NCI-H1417 treated with DMSO at 0.1 percent for 48 hours (cell line): ENCODE results near the gene ZNF549.
"Not testable (repeated sequence)": the region's sequence is repeated elsewhere in the genome, so short reads cannot be mapped to it uniquely, and the experiment has no call there.

ENCODE experiments used
- DNase-seq: peaks from one replicate; lab custom pipeline; 2025; lab: John Stamatoyannopoulos, UW

The ZNF549 gene

DNA sequence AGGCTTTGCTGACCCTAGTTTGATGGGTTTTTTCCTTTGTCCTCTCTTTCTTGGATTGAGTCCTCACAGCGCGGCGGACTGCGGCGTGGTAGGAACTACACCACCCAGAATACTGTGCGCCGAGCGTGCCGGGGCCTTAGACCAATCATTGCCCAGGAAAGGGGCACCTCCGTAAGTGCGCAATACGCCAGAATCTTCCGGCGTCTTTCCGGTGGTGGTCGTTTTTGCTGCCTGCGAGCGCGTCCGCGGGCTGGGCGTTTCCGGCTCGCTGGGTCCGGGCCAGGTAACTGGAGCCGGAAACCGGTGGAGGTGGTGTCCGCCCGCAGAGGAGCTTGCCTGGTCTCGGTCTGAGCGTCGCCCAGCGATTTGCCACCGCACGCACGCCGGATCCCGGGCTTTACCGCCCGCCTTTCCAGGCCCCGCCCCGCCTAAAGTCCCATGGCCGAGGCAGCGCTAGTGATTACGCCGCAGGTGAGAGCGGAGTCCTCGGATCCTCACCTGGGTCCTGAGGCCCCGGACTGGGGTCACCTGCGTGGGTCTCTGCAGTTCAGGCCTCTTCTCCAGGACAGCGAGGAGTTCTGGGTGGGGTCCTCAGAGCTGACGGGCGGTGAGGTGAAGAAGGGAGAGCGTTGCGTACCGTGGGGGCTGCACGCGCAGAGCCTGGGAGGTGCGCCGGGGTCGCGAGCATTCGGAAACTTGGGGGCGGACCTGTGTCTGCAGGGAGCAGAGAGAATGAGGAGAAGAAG, at the start of gene ZNF549:
Gene ZNF549, plus strand, starts transcription at position 221 of the 746 bp plus-strand sequence. Its CDS starts 218 bp downstream, at position 439.
- peak; percentile 49 for DNase-seq

DNA sequence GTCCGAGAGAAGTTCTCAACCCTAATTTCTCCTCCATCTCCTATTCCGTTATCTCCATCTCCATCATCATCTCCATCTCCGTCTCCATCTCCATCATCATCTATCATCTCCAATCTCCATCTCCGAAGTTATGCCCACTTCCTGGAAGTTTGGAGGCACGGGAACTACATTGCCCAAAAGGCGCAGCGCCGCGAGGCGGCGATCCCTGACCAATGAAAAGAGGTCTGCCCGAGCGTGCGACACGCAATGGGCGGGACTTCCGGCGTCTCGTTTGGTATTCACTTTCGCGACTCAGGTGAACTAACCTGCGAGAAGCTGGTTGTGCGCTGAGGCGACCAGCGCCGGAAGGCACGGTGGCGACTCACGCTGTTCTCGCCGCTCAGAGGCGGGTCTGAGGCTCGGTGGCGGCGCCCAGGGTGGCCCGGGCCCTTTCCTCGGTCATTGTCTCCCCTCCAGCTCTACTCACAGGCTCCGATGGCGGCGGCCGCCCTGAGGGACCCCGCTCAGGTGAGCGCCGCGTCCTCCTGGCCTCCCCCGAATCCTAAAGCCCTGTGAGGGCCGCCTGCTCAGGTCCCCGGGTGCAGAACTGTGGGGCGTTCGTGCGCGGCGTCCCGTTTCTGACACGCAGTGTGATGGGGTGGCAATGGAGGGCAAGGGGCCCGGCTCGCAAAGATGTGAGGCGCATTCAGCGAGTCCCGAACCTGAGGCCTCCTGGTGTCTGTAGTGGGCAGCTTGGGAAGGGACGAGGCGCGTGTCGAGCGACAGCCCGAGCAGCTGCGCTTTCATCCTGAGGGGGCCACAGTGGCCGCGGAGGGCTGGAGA, 39.5 kb upstream of the ZNF549 start, which contains the start of gene ZNF419:
Gene ZNF419, plus strand, starts transcription at position 274 of the 822 bp plus-strand sequence. Its CDS starts 201 bp downstream, at position 475.
- peak; percentile 32 for DNase-seq

DNA sequence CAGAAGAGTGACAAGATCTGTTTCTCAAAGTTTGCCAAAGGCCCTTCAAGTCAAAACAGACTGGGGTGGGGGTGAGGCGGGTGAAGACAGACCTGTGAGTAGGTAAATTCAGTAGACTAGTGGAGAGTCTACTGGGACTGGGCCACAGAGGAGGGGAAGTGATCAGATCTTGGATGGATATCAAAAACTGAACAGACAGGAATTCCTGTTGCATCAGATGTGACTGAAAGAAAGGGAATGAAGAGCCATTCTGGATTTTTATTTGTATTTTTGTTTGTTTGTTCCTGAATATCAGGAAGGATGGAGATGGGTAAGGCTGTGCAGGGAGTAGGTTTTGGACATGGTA, 38.9 kb upstream of the ZNF549 start:
- DNase-seq, result not testable (repeated sequence)

DNA sequence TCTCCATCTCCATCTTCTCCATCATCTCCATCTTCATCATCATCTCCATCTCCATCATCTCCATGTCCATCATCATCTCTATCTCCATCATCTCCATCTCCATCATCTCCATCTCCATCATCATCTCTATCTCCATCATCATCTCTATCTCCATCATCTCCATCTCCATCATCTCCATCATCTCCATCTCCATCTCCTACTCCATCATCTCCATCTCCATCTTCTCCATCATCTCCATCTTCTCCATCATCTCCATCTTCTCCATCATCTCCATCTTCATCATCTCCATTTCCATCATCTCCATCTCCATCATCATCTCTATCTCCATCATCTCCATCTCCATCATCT, 27.9 kb upstream of the ZNF549 start:
- not testable (repeated sequence) for DNase-seq

DNA sequence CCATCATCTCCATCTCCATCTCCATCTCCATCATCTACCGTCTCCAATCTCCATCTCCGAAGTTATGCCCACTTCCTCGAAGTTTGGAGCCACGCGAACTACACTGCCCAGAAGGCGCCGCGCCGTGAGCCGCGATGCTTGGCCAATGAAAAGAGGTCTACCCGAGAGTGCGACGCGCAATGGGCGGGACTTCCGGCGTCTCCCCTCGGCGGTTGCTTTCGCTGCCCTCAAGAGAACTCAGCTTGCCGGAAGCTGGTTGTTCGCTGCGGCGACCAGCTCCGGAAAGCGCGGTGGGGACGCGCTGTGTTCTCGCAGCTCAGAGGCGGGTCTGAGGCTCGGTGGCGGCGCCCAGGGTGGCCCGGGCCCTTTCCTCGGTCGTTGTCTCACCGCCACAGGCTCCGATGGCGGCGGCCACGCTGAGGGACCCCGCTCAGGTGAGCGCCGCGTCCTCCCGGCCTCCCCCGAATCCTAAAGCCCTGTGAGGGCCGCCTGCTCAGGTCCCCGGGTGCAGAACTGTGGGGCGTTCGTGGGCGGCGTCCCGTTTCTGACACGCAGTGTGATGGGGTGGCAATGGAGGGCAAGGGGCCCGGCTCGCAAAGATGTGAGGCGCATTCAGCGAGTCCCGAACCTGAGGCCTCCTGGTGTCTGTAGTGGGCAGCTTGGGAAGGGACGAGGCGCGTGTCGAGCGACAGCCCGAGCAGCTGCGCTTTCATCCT, 27.3 kb upstream of the ZNF549 start, which contains the start of gene ZNF773:
Gene ZNF773, plus strand, starts transcription at position 259 of the 716 bp plus-strand sequence. Its CDS starts 143 bp downstream, at position 402.
- DNase-seq, result peak; percentile 34

DNA sequence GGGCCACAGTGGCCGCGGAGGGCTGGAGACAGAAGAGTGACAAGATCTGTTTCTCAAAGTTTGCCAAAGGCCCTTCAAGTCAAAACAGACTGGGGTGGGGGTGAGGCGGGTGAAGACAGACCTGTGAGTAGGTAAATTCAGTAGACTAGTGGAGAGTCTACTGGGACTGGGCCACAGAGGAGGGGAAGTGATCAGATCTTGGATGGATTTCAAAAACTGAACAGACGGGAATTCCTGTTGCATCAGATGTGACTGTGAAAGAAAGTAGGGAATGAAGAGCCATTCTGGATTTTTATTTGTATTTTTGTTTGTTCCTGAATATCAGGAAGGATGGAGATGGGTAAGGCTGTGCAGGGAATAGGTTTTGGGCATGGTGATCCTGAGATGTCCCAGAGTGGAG, 26.8 kb upstream of the ZNF549 start:
- not testable (repeated sequence) for DNase-seq

DNA sequence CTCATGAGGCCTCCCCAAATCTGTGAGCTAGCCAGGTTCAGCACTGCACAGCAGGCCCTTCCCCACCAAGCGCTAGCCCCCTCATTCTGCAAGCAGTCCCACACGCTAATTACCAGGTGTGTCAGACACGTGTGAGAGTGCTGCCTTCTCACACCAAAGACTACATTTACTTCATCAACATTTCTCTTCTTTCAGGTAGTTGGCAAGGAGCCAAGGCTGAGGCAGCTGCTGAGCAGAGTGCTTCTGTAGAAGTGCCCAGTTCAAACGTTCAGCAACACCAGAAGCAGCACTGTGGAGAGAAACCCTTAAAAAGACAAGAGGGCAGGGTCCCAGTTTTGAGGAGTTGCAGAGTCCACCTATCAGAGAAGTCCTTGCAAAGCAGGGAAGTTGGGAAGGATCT, 21.0 kb upstream of the ZNF549 start:
- no peak for DNase-seq

DNA sequence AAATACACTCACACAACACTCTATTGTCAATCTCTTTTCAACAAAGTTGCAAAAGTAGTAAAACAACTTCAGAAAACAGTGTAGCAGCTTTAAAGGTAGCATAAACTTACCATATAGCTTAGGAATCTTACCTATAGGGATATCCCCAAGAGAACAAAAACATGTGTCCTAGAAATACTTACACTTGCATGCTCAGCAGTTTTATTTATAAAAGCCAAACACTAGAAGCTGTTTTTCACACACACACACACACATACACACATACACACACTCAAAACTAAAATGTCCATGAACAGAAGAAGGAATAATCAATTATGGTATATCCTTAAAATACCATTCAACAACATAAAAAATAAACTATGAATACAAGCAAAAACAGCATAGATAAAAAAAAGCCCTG, 15.7 kb upstream of the ZNF549 start:
- DNase-seq, result no peak

DNA sequence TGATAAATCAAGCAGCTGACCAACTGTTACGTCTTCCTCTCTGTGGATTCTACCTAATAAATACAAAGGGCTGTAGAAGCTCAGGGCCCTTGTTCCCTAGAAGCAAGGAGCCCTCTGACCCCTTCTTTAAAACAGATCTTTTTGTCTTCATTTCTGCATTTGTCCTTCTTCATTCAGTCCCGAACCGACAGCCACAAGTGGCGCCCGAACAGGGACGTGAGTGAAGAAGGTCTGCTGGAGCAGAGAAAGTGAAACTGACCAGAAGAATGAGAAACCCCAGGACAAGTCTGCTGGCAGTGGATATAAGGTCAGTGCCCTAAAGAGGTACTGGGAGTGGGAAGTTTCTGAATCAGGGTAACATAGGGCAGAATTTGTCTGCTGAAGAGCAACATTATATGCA, 14.3 kb upstream of the ZNF549 start:
- no peak for DNase-seq

DNA sequence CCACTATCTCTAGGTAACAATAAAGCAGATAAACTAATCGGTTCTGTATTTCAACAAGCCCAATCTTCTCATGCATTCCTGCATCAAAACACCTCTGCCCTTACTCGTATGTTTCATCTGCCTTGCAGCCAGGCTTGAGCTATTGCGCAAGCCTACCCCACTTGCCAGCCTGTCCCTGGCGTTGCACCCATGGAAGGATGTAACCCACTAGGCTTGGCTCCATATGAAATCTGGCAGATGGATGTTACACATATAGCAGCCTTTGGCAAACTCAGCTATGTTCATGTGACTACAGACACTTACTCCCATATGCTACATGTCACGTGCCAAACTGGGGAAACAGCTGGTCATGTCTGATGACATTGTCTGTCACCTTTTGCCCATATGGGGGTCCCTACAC, 11.9 kb upstream of the ZNF549 start:
- no peak for DNase-seq

DNA sequence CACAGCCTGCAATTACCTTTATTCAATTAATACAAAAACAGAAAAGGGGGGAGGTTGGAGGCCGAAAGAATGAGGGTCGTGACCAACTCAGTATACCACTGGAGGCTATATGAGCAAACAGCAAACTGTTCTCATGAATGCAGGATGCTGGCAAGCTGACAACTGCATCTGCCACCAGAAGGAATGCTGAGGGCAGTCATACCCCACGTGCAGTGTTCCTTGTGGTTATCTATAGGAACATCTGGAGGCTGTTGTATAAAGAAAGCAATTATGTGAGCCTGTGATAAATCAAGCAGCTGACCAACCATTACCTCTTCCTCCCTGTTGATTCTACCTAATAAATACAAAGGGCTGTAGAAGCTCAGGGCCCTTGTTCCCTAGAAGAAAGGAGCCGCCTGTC, 9.1 kb upstream of the ZNF549 start:
- not testable (repeated sequence) for DNase-seq

DNA sequence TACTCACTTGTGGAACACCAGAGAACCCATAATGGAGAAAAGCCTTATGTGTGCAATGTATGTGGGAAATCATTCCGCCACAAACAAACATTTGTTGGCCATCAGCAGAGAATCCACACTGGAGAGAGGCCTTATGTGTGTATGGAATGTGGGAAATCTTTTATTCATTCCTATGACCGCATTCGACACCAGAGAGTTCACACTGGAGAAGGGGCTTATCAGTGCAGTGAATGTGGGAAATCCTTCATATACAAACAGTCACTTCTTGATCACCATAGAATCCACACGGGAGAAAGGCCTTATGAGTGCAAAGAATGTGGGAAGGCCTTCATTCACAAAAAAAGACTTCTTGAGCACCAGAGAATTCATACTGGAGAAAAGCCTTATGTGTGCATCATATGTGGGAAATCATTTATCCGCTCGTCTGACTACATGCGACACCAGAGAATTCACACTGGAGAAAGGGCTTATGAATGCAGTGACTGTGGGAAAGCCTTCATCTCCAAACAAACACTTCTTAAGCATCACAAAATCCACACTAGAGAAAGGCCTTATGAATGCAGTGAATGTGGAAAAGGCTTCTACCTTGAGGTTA, 10.9 kb downstream of the ZNF549 start:
- DNase-seq, result no peak

DNA sequence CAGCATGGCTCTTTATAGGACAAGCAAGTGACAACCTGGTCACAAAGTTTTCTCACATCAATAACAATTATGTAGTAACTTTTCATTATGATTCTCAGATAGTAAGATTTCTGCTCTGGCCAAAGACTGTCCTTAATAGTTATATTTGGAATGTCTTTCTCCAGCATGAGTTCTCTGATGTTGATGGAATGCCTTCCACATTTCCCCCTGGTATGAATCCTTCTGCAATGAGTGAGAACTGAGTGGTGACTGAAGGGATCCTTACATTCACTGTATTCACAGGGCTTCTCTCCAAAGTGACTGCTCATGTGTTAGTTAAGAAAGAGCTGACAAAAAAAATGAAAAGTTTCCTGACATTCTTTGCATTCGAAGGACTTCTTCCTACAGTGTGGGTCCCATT, 19.4 kb downstream of the ZNF549 start:
- no peak for DNase-seq

DNA sequence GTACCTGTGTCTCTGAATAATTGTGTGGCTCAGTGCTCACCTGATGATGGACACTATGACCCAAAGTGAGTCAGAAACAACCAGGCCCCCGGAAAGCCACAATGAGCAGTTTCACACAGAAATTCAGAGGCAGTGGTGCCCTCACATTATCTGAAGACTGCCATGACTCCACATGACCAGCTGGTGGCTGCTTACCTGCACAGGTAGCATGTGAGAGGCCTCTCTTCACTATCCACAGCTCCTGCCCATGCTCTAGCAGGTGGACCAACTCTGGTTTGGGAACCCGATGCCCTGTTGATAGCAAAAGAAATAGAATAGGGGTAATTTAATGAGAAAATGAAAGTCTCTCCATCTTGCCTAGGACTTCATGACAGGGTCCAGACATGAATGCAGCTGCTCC, 25.3 kb downstream of the ZNF549 start:
- no peak for DNase-seq

DNA sequence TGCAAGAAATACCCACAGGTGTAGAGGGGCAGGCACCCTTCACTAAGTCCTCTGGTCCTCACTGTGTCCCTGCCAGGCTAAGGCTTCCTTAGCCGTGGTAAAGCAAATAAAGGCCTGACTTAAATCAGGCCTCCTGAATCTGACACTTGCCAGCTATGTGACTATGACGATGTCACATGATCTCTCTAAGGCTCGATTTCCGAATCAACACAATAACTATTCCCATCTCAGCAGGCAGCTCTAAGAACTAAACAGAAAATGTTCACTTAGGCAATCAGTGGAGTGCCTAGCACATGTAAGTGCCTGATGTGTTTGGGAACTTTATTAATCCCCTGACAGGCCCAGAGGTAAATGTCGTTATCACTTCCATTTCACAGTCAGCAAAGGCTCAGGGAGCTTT, 30.5 kb downstream of the ZNF549 start:
- no peak for DNase-seq

DNA sequence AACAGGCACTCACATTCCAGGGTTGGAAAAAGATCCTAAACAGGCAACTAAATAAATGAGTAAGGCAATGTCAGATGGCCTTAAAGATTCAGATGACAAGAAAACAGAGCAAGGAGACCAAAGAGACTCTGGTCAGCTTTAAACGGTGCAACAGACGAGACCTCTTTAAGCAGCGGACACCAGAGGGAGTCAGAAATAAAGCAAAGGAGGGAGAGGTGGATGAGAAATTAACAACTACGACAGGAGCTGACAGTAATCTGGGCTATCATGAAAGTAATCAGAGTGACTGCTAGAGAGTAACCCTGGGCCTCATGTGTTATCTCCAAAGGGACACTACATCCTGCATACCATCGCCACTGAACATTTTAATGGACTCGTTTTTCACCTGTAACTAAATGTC, 31.4 kb downstream of the ZNF549 start:
- no peak for DNase-seq

DNA sequence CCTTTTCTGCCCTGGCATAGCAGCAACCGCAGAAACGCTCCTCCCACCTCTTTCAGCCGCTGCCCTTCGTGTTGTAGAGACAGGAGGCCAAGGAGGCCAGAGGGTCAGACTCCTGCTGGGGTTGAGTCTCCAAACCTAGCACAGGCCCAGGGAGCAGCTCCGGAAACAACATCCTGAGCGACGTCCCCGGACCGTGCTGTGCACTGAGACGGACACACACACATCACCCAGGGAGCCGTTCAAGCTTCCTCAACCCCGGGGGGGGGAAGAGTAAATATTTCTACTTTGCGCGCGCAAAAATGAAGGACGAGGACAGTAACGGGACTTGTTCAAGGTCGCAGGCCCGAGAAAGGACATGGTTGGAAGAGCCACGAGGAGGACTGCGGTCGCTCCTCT, 31.9 kb downstream of the ZNF549 start:
- DNase-seq, result no peak

DNA sequence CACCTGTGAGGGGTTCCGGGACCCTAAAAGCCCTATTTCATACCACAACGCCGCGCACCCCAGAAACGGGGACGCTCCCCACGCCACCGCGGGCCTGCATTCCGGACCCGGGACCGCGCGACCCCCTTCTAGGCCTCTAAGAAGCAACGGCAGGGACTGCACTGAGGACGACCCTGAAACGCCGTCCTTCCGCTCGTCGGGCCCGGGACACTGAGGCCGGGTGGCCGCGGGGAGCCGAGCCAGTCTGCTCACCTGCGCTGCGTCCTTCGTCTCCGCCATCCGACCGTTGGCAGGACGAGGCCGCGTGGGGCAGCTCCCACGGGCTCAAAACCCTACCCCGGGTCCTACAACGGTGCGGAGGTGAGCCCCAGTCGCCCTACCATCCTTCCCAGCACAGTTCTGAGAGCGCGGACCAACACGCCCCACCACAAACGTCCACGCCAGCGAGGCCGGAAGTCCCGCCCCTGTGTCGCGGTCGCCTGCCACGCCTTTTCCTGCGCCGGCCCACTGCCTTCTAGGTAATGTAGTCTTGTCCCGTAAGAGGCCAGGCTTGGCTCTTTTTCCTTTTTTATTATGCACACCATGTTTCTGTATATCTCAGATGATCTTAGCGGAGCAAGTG, 32.4 kb downstream of the ZNF549 start, which contains the start of gene ZNF550:
Gene ZNF550, minus strand, starts transcription at position 460 of the 622 bp plus-strand sequence. Its CDS starts 181 bp downstream, at position 279.
- DNase-seq, result peak; percentile 0

DNA sequence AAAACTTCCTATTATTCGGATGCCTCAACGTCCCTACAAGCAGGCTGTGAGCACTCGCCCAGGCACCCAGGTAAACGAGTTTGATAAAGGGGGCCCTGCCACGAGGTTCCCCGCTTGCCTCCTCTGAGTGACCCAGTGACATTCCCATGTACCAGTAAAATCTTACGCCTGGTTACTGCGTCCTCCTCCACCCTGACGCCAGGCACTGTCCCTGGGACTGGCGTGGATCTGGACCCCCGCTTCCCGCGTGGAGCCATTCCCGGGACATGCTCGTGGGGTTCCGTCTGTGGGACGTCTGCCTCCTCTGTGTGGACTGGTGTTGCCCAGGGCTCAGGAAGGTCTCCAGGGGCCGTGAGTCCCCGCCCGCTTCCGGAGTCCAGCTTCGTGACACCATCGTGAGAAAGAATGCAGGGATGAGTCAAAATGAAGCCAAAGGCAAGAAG, 32.9 kb downstream of the ZNF549 start:
- no peak for DNase-seq

DNA sequence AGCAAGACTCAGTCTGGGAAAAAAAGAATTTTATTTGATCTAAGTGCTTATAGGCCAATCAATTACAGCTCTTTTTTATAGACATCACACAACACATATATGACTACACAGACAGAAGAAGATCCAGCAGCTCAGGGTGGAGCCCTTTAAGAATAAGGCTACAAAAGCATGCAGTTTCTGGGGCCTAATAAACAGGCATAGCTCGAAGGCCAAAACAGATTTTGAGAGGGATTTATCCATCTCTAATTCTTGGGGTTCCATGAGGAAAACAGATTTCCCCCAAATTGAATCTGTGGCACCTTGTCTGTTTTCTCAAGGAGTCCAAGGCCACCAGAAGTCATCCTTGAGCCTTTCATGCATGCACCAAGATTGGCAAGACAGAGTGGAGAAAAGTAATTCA, 36.4 kb downstream of the ZNF549 start:
- DNase-seq, result no peak
